GM21526 (cell line): ENCODE data around the gene EEF2K.

Experiments
- ATAC-seq: cut with Tn5 transposase; IDR thresholded peaks from one replicate; pipeline ENCODE4 v1.9.1; 2021; ENCODE audit warnings: moderate library complexity; ENCODE audit not compliant: unreplicated experiment, low FRiP score

EEF2K gene

DNA sequence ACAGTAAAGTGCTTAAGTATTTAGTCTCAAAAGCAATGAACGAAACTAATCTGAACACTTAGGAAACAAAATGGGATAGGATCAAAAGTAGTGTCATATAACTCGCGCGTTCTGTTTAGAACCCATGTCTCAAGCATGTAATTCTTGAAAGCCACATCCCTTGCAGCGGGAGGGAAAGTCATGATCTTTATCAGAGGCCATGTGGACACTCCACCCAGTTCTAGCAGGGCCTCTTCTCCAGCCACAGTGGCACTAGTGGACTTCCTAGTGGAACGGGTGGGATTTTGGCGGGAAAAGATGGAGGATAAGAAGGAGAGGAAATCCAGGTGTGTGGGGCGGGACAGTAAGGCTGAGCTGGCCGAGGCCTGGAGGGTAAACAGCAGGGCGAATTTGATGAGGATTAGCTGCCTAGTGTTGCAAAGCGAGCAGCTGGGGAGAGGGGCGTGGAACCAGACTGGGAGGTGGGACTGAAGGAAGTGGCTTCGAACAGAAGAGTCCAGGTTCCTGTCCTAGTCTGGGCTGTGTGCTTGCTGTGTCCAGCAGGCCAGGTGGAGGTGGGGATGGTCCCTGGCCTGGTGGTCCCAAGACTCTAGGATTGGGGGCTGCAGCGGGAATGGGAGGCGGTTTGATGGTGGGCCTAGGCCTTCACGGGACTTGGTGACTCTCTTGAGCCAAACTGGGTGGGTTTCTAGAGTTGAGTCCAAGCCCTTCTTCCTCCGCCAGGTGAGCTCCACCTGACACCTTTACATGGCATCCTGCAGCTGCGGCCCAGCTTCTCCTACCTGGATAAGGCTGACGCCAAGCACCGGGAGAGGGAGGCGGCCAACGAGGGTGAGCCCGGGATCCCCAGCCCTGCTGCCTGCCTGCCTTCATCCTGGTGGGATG is 107.1 kb downstream of the EEF2K start:
- ATAC-seq = no peak

GRCh38 chr16:22313876-22314470 is 107.9 kb downstream of the EEF2K start:
- ATAC-seq = no peak

GRCh38 chr16:22314661-22315626 is 108.9 kb downstream of the EEF2K start:
- ATAC-seq = no peak

DNA sequence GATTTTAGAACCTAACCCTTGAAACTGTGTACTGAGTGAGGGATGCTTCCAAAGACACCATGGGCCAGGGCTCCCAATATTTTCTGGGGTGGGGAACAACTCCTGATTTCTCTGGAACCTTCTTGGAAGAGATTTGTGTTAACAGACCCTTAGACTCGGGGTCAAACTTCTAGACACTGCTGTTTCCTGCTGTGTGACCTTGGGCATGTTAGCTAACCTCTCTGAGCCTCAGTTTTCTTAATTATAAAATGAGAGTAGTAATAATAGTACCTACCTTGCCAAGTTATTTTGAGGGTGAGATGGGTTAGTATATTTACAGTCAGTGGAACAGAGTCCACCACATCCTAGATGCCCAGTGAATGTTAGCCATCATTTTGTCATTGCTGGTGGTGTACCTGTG is 109.9 kb downstream of the EEF2K start:
- no peak for ATAC-seq

DNA sequence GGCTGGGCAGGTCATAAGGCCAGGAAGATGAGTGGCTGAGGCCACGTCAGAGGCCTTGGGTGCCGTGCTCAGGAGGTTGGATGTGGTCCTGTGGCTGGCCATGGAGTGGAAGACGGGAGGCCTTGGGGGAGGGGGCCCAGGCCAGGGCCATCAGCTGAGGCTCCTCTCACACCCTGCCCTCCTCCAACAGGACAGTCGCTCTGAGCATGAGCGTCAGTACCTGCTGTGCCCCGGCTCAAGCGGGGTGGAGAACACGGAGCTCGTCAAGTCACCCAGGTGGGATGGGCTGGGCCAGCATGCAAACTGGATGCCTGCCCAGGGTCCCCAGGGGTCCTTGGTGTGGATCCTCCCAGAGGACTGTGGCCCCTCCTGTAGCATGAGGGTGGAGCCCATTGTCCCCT is 110.3 kb downstream of the EEF2K start:
- no peak for ATAC-seq

- no peak for ATAC-seq
These were observed 111.0 kb downstream of the EEF2K start for GRCh38 chr16:22317001-22317530.

DNA sequence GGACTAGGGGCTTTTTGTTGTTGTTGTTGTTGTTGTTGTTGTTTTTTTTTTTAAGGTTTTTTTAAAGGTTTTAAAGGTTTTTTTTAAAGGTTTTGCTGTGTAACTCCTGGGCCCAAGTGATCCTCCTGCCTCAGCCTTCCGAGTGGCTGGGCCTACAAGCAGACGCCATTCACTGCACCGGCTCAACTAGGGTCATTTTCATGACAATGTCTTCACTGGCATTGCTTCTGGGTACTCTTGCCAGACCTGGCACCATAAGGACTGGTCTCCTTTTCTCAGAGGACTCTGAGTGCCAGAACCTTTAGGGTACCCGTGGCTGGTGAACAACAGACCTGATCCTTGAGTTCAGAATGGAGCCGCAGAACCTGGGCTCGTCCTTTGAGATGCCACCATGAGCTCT is 111.5 kb downstream of the EEF2K start:
- no peak for ATAC-seq

DNA sequence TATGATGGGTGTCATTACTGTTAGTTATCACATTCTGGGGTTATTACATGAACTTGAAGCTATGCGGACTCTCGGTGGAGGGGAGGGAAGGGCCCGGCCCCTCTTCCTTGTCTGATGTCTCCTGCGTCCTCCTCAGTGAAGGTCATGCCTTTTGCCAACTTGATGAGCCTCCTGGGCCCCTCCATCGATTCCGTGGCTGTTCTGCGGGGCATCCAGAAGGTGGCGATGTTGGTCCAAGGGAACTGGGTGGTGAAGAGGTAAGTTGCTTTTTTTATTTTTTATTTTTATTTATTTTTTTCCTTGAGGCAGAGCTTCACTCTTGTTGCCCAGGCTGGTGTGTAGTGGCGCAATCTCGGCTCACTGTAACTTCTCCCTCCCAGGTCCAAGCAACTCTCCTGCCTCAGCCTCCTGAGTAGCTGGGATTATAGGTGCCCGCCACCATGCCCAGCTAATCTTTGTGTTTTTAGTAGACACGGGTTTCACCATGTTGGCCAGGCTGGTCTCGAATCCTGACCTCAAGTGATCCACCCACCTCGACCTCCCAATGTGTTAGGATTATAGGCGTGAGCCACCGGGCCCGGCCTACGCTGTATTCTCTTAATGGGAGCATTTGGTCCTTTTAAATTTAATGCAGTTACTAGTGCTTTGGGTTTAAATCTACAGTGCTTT is 112.7 kb downstream of the EEF2K start:
- ATAC-seq = no peak

- ATAC-seq = no peak
These were observed 114.7 kb downstream of the EEF2K start for GRCh38 chr16:22320572-22321339.

GRCh38 chr16:22321340-22322001 is 115.4 kb downstream of the EEF2K start:
- ATAC-seq = no peak

- ATAC-seq = no peak
These were observed 116.0 kb downstream of the EEF2K start for GRCh38 chr16:22322021-22322471.

DNA sequence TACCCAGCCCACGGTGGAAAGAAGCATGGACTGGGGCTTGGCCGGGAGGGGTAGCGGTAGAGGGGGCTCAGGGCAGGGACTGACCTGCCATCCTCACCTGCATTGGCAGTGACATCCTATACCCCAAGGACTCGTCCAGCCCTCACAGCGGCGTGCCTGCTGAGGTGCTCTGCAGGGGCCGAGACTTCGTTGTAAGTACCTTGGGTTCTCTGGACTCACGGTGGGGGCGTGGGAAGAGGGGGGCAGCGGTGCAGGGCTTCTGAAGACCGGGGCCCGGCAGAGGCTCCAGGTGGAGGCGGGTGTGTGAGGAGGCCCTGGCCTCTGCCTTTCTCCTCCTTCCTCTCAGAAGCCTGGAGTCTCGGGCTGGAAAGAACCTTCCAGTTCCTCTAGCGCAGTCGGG is 116.7 kb downstream of the EEF2K start:
- ATAC-seq = no peak

GRCh38 chr16:22323173-22323958 is 117.3 kb downstream of the EEF2K start:
- no peak for ATAC-seq

DNA sequence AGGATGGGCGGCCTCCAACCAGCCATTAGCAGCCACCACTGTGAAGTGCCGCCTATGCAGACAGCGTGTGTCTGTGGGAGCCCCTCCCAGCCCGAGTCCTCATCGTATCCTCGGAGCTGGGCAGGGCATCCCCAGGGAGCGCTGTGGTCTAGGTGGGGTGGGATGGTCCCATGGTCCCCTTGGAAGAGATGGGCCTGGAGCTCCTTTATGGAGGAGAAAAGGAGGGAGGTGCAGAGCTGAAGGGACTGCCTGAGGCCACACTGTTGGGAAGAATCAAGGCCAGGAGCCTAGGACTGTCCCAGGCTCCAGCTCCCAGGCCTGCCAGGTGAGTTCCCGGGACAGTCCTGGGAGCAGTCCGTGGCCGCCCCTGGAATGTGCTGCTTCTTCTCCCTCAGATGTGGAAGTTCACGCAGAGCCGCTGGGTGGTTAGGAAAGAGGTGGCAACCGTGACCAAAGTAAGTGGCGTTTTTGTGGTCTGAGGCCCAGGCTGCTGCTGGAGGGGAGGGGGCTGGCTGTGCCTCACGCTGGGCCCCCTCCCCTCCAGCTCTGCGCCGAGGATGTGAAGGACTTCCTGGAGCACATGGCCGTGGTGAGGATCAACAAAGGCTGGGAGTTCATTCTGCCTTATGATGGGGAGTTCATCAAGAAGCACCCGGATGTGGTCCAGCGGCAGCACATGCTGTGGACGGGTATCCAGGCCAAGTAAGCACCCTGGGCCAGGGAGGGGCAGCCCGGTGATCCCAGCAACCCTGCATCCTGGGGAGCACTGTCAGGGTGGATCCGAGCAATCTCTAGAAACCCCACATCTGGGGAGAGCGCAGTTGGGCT is 118.1 kb downstream of the EEF2K start:
- ATAC-seq = no peak

- no peak for ATAC-seq
These were observed 118.9 kb downstream of the EEF2K start for GRCh38 chr16:22324787-22325597.

DNA sequence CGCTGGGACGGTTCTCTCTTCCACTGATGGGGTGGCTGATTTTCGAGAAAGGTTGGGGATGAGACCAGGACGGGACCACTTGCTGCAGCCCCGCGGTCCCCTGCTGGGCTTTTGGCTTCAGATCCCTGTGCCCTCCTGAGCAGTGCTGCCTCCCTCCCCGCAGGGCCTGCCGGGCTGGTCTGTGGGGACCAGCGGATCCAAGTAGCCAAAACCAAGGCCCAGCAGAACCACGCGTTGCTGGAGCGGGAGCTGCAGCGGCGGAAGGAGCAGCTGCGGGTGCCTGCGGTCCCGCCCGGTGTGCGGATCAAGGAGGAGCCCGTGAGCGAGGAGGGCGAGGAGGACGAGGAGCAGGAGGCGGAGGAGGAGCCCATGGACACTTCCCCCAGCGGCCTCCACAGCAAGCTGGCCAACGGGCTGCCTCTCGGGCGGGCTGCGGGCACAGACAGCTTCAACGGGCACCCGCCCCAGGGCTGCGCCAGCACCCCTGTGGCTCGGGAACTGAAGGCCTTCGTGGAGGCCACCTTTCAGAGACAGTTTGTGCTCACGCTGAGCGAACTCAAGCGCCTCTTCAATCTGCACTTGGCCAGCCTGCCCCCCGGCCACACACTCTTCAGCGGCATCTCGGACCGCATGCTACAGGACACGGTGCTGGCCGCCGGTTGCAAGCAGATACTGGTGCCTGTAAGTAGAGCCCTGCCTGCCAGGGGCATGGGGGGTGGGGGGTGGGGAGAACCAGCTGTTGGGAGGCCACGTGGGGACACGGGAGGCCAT is 119.7 kb downstream of the EEF2K start:
- no peak for ATAC-seq
